Heart left ventricle (tissue), 16 donors: ENCODE measurements around the gene KDM3A. TPM values are rescaled to one million over a fixed set of nuclear protein-coding genes. Genes with fewer than 3 reads are reported as not detected.

Experiments used
- ATAC-seq, 4 donors: fragments of 200-7000 bp; cut with Tn5 transposase; one replicate each; pipeline ENCODE4 v1.9.1; 2020 to 2022; ENCODE audit warnings: moderate library complexity in 4 of 4, mild to moderate bottlenecking in 3 of 4, moderate number of reproducible peaks in 1 of 4
- DNase-seq, 5 donors: peaks; one replicate each; pipeline ENCODE4 v3.0.0-alpha.2; 2020
- H3K27ac ChIP-seq, 12 donors: fragments of 200-600 bp; sonication (generic) in 4 of 12; one replicate each; pipeline versions ENCODE4 v1.5.0 to v1.8.0; 2016 to 2022; ENCODE audit warnings: mild to moderate bottlenecking in 2 of 12
- H3K27me3 ChIP-seq, 9 donors: fragments of 200-600 bp; sonication (generic) in 2 of 9; one replicate each; pipeline versions ENCODE4 v1.5.1 to v1.8.0; 2016 to 2022; ENCODE audit warnings: mild to moderate bottlenecking in 3 of 9
- H3K36me3 ChIP-seq, 9 donors: fragments of 200-600 bp; sonication (generic) in 2 of 9; one replicate each; pipeline versions ENCODE4 v1.5.0 to v1.8.0; 2018 to 2022; ENCODE audit warnings: mild to moderate bottlenecking in 2 of 9
- H3K4me1 ChIP-seq, 12 donors: fragments of 200-600 bp; sonication (generic) in 4 of 12; one replicate each; pipeline versions ENCODE4 v1.5.0 to v1.8.0; 2016 to 2022; ENCODE audit warnings: mild to moderate bottlenecking in 3 of 12
- H3K4me3 ChIP-seq, 12 donors: fragments of 200-600 bp; sonication (generic) in 4 of 12; one replicate each; pipeline versions ENCODE4 v1.5.0 to v1.8.0; 2017 to 2022; ENCODE audit warnings: mild to moderate bottlenecking in 9 of 12, moderate library complexity in 4 of 12
- H3K9me3 ChIP-seq, 12 donors: fragments of 200-600 bp; sonication (generic) in 4 of 12; one replicate each; pipeline versions ENCODE4 v1.5.0 to v1.8.0; 2016 to 2022; ENCODE audit warnings: mild to moderate bottlenecking in 1 of 12
- POLR2A ChIP-seq, 2 donors: fragments of 450-650 bp; IDR thresholded peaks; one replicate each; pipeline ENCODE4 v1.6.1; 2017; ENCODE audit warnings: antibody characterized with exemption in 2 of 2, mild to moderate bottlenecking in 2 of 2, moderate library complexity in 2 of 2
- WGBS, 4 donors: extraction: QIAGEN DNeasy Blood & Tissue Kit in 2 of 4; methylation state at CpG; one replicate each; pipeline versions ENCODE4 v1.1.5 to v1.1.7; 2013 to 2018; 5-methylcytosine and 5-hydroxymethylcytosine counted together
- intact Hi-C, 10 donors: fragments of 100-400 bp; cut with DNase I; formaldehyde crosslinking; loops; one replicate each; pipeline versions ENCODE4 v1.11.1 to v1.14.2; 2022
- polyA plus RNA-seq, 2 donors: library from polyadenylated mRNA; stranded (reverse); fragments of 200-250 nt; gene quantifications; one replicate each; pipeline ENCODE4 v1.2.3, GENCODE V29; 2013
- total RNA-seq, 9 donors: library from RNA; depleted of rRNA in 2 of 9; stranded (reverse); fragments of >200 nt in 2 of 9; fragmentation: NEBNext Ultra II Directional in 3 of 9; extraction: Animal tissue kit (Norgen Biotek cat#: 25700) in 3 of 9; gene quantifications; one replicate each; pipeline versions ENCODE4 v1.1.0 to v1.2.4, GENCODE V29; 2016 to 2023
- TF ChIP-seq, protein P1 (sequence below), 12 donors: fragments of 200-600 bp; sonication (generic) in 4 of 12; IDR thresholded peaks; one replicate each; pipeline versions ENCODE4 v1.5.0 to v1.8.0; 2018 to 2022; ENCODE audit warnings: antibody characterized with exemption in 12 of 12, mild to moderate bottlenecking in 5 of 12
- donor health status: ischemic (EF 13 %, LVEDD 7.1; RV severe dilation, severe dysfunction).
- donor health status: healthy with polysubstance abuse.
- donor health status: DM: no; HTN: yes; CAD: no.
- donor health status: DM: no; HTN: no; CAD: no.
- donor health status: ischemic (EF 25% LVEDD 6.9; RV normal size, moderate dysfunction).
- donor health status: ischemic (EF 25% LVEDD 5.7; RV mildly dilated, moderate dysfunction).
- donor health status: healthy.
- donor health status: DM: yes; HTN: yes; CAD: no.
- donor health status: ischemic (EF 35%, LVEDD 5.7; RV mildly dilated, moderate dysfunction).
- donor health status: nonischemic (EF 11% LVEDD 7.7; RV severe dilation, severe dysfunction).
- donor health status: DM: yes; HTN: yes; CAD: no.
- donor health status: PGD.
- donor health status: ischemic (EF 29% LVEDD 5.4; RV normal size, mild dysfunction).
- donor health status: nonischemic (EF 23%, LVEDD 6.1; RV moderate dilation, normal function).

Gene KDM3A
- total and polyA plus RNA-seq, 11 donors, result 13.5 to 44.0 (median 32.5) TPM

DNA sequence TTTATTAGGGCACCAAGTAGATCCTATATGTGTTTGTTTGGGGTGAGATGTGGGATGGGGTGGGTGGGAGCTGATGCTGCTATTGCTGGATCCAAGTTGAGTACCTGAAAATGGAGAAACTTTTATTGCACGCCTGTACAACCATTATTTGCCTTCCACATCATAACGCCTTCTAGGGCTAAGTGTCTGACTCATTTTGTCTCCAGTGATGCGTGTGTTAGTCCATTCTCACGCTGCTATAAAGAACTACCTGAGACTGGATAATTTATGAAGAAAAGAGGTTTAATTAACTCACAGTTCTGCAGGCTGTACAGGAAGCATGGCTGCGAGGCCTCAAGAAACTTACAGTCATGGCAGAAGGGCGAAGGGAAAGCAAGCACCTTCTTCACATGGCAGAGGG lies 58.2 kb downstream of the KDM3A start:
- H3K4me3 ChIP-seq, result no peak overlapping the region
- TF ChIP-seq, protein P1, sequence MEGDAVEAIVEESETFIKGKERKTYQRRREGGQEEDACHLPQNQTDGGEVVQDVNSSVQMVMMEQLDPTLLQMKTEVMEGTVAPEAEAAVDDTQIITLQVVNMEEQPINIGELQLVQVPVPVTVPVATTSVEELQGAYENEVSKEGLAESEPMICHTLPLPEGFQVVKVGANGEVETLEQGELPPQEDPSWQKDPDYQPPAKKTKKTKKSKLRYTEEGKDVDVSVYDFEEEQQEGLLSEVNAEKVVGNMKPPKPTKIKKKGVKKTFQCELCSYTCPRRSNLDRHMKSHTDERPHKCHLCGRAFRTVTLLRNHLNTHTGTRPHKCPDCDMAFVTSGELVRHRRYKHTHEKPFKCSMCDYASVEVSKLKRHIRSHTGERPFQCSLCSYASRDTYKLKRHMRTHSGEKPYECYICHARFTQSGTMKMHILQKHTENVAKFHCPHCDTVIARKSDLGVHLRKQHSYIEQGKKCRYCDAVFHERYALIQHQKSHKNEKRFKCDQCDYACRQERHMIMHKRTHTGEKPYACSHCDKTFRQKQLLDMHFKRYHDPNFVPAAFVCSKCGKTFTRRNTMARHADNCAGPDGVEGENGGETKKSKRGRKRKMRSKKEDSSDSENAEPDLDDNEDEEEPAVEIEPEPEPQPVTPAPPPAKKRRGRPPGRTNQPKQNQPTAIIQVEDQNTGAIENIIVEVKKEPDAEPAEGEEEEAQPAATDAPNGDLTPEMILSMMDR (IDR thresholded peaks at IDR 0.05), result no peak
- no peak for TF ChIP-seq POLR2A (IDR thresholded peaks at IDR 0.05)
- no peaks in the 10 kb centered on the region for H3K4me1 ChIP-seq
- peaks cover 0 to 17% (median 0%) of the 10 kb centered on the region in 12 donors for H3K9me3 ChIP-seq
- no peak overlapping the region for H3K27ac ChIP-seq
- no peaks in the 10 kb centered on the region for H3K27me3 ChIP-seq
- peaks cover 0 to 96% (median 76%) of the 10 kb centered on the region in 9 donors for H3K36me3 ChIP-seq
- no peak for DNase-seq
- intact Hi-C loops, result no loop called here
- WGBS, 4 donors, result 85 to 99% (median 94%) methylated on average over 6 of the region's 6 CpGs
- no peak for ATAC-seq

DNA sequence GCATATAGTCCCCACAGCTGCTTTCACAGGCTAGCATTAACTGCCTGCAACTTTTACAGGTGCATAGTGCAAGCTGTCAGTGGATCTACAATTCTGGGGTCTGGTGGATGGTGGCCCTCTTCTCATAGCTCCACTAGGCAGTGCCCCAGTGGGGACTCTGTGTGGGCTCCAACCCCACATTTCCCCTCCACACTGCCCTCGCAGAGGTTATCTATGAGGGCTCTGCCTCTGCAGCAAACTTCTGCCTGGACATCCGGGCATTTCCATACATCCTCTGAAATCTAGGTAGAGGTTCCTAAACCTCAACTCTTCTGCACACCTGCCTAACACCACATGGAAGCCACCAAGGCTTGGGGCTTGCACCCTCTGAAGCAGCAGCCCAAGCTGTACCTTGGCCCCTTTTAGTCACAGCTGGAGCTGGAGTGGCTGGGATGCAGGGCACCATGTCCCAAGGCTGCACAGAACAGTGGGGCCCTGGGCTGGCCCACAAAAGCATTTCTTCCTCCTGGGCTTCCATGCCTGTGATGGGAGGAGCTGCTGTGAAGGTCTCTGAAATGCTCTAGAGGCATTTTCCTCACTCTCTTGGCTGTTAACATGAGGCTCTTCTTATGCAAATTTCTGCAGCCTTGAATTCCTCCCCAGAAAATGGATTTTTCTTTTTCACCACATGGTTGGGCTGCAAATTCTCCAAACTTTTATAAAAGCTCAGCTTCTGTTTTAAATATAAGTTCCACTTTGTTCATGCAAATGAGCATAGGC lies 59.3 kb downstream of the KDM3A start:
- DNase-seq, result no peak
- Histone ChIP-seq H3K4me1 (no peaks in the 10 kb centered on the region), H3K27ac (no peak overlapping the region), H3K27me3 (no peaks in the 10 kb centered on the region), H3K9me3 (peaks cover 0 to 17% (median 0%) of the 10 kb centered on the region in 12 donors), H3K4me3 (no peak overlapping the region), H3K36me3 (peaks cover 0 to 100% (median 78%) of the 10 kb centered on the region in 9 donors)
- WGBS, 4 donors, result 94 to 100% (median 97%) methylated on average over 2 of the region's 2 CpGs
- intact Hi-C loops, result no loop called here
- TF ChIP-seq, protein P1 (IDR thresholded peaks at IDR 0.05), result no peak
- TF ChIP-seq POLR2A (IDR thresholded peaks at IDR 0.05), result no peak
- peak in 1 of 4 donors; percentile 17 for ATAC-seq

DNA sequence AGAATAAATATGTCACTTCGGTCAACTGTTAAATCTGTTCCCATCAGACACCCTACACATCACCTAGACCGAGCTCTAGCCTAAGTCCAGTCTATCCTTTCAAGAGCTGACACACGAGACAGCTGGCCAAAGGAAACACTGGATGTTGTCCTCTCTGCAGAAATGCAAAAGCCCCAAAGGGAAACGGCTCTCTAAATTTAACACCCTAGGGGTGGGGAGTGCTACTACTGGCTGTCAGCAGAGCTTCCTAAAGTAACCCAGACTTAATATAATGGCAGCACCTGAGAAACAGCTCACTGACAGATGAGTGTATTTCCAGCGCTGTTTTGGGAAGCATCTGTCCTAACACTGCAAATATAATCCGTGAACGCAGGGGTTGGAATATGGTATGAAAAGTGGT lies 66.4 kb downstream of the KDM3A start:
- peak; percentile 54 to 70 (median 62) for ATAC-seq
- 55 to 62% (median 56%) methylated on average over 7 of the region's 7 CpGs for WGBS, 4 donors
- no peak for TF ChIP-seq POLR2A (IDR thresholded peaks at IDR 0.05)
- TF ChIP-seq, protein P1 (IDR thresholded peaks at IDR 0.05), result no peak
- peak overlapping the region in 1 of 12 donors; percentile 17 for H3K27ac ChIP-seq
- H3K27me3 ChIP-seq, result no peaks in the 10 kb centered on the region
- intact Hi-C loops, result no loop called here
- no peak overlapping the region for H3K4me3 ChIP-seq
- no peaks in the 10 kb centered on the region for H3K9me3 ChIP-seq
- peaks cover 0 to 79% (median 70%) of the 10 kb centered on the region in 9 donors for H3K36me3 ChIP-seq
- peaks cover 0 to 30% (median 11%) of the 10 kb centered on the region in 12 donors for H3K4me1 ChIP-seq
- no peak for DNase-seq

DNA sequence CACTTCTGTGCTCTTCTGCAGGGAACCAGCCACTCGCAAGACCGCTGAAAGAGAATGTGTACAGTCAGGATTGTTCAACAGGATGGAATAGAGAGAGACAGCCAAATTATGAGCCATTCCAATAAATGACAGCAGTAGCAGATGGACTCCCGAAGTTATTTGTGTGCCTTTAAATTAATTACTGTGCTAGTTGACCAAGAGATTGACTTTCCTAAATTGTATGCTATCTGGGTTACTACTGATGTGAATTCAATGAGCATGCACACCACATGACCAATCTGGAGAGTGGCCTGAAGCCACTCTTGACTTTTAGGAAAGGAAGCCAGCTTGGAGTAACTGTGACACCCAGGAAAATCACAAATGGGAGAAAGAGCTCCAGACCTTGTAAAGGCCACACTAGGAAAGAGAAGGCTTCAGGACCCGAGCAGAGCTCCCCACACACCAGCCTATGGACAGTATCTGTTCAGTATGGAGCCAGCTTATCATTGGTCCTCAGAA lies 69.3 kb downstream of the KDM3A start:
- no peak overlapping the region for H3K4me3 ChIP-seq
- TF ChIP-seq, protein P1 (IDR thresholded peaks at IDR 0.05), result no peak
- no peak for TF ChIP-seq POLR2A (IDR thresholded peaks at IDR 0.05)
- H3K9me3 ChIP-seq, result no peaks in the 10 kb centered on the region
- DNase-seq, result no peak
- ATAC-seq, result peak in 2 of 4 donors; percentile 48 to 49
- 79 to 92% (median 83%) methylated on average over 4 of the region's 4 CpGs for WGBS, 4 donors
- H3K4me1 ChIP-seq, result peaks cover 0 to 48% (median 18%) of the 10 kb centered on the region in 12 donors
- no peaks in the 10 kb centered on the region for H3K27me3 ChIP-seq
- H3K27ac ChIP-seq, result peak overlapping the region in 5 of 12 donors; percentile 2 to 55 (median 34)
- intact Hi-C loops, result no loop called here
- peaks cover 0 to 53% (median 45%) of the 10 kb centered on the region in 9 donors for H3K36me3 ChIP-seq
